Stimulated activated naive CD8-positive, alpha-beta T cell treated with anti-CD3 and anti-CD28 coated beads, Interleukin-15, amount 100 ng/mL, for 72 hours (primary cell): ENCODE results near the gene COL25A1.
A peak's percentile ranks its signal among the peaks of the same experiment; 100 is the strongest.
"Not testable (repeated sequence)": the region's sequence is repeated elsewhere in the genome, so short reads cannot be mapped to it uniquely, and the experiment has no call there.

ENCODE experiments used
- ATAC-seq: fragments of 150-1000 bp; cut with Tn5 transposase; 2 replicates; pipeline ENCODE4 v1.10.0; 2021; ENCODE audit warnings: mild to moderate bottlenecking, moderate library complexity
- DNase-seq, 2 donors: peaks; one replicate each; pipeline ENCODE4 v3.0.0; 2021 to 2022
- H3K27ac Mint-ChIP-seq, 2 donors: one replicate each; pipeline ENCODE4 v1.8.0; 2022; ENCODE audit warnings: mild to moderate bottlenecking in 2 of 2, mixed read lengths in 2 of 2, moderate library complexity in 2 of 2
- H3K27me3 Mint-ChIP-seq: one replicate; pipeline ENCODE4 v1.8.0; 2022; ENCODE audit warnings: mixed read lengths
- H3K4me1 Mint-ChIP-seq: one replicate; pipeline ENCODE4 v1.8.0; 2022; ENCODE audit warnings: mild to moderate bottlenecking, mixed read lengths
- H3K4me3 Mint-ChIP-seq, 2 donors: one replicate each; pipeline ENCODE4 v1.8.0; 2022; ENCODE audit warnings: mild to moderate bottlenecking in 2 of 2, mixed read lengths in 2 of 2, moderate library complexity in 1 of 2
- H3K9me3 Mint-ChIP-seq, 2 donors: one replicate each; pipeline ENCODE4 v1.8.0; 2022; ENCODE audit warnings: mixed read lengths in 2 of 2

COL25A1 gene

GRCh38 chr4:108950158-108950915 is 352.1 kb downstream of the COL25A1 start:
- no peaks in the 10 kb centered on the region for H3K9me3 Mint-ChIP-seq
- ATAC-seq = no peak
- no peaks in the 10 kb centered on the region for H3K27me3 Mint-ChIP-seq
- DNase-seq = no peak
- no peak overlapping the region for H3K27ac Mint-ChIP-seq
- H3K4me1 Mint-ChIP-seq = peaks cover 4% of the 10 kb centered on the region
- H3K4me3 Mint-ChIP-seq = no peak overlapping the region

- no peaks in the 10 kb centered on the region for H3K9me3 Mint-ChIP-seq
- no peak overlapping the region for H3K4me3 Mint-ChIP-seq
- peaks cover 4% of the 10 kb centered on the region for H3K4me1 Mint-ChIP-seq
- H3K27ac Mint-ChIP-seq = peak overlapping the region; percentile 65 to 89
- ATAC-seq (peak; percentile 23), DNase-seq (no peak)
- H3K27me3 Mint-ChIP-seq = no peaks in the 10 kb centered on the region
These were observed 354.9 kb downstream of the COL25A1 start for GRCh38 chr4:108947526-108947925.

GRCh38 chr4:108946237-108946636 is 356.2 kb downstream of the COL25A1 start:
- H3K27ac Mint-ChIP-seq = no peak overlapping the region
- no peak for DNase-seq
- peaks cover 4% of the 10 kb centered on the region for H3K4me1 Mint-ChIP-seq
- H3K27me3 Mint-ChIP-seq = no peaks in the 10 kb centered on the region
- no peaks in the 10 kb centered on the region for H3K9me3 Mint-ChIP-seq
- ATAC-seq = no peak
- H3K4me3 Mint-ChIP-seq = no peak overlapping the region

- ATAC-seq = no peak
- no peaks in the 10 kb centered on the region for H3K9me3 Mint-ChIP-seq
- no peaks in the 10 kb centered on the region for H3K27me3 Mint-ChIP-seq
- DNase-seq = no peak
- H3K4me3 Mint-ChIP-seq = no peak overlapping the region
- peaks cover 10% of the 10 kb centered on the region for H3K4me1 Mint-ChIP-seq
- H3K27ac Mint-ChIP-seq = no peak overlapping the region
These were observed 358.4 kb downstream of the COL25A1 start for GRCh38 chr4:108943976-108944591.

GRCh38 chr4:108943371-108943770 is 359.1 kb downstream of the COL25A1 start:
- no peaks in the 10 kb centered on the region for H3K27me3 Mint-ChIP-seq
- H3K4me3 Mint-ChIP-seq = no peak overlapping the region
- no peak for ATAC-seq
- no peaks in the 10 kb centered on the region for H3K9me3 Mint-ChIP-seq
- DNase-seq = no peak
- H3K4me1 Mint-ChIP-seq = peaks cover 10% of the 10 kb centered on the region
- H3K27ac Mint-ChIP-seq = no peak overlapping the region

- Mint-ChIP-seq H3K27ac (no peak overlapping the region), H3K4me1 (peaks cover 6% of the 10 kb centered on the region), H3K27me3 (no peaks in the 10 kb centered on the region), H3K9me3 (no peaks in the 10 kb centered on the region), H3K4me3 (no peak overlapping the region)
- ATAC-seq = no peak
- no peak for DNase-seq
These were observed 360.5 kb downstream of the COL25A1 start for GRCh38 chr4:108941904-108942430.

- Mint-ChIP-seq H3K27ac (no peak overlapping the region), H3K4me3 (no peak overlapping the region), H3K4me1 (peaks cover 6% of the 10 kb centered on the region), H3K27me3 (no peaks in the 10 kb centered on the region), H3K9me3 (no peaks in the 10 kb centered on the region)
- no peak for DNase-seq
- ATAC-seq = no peak
These were observed 361.8 kb downstream of the COL25A1 start for GRCh38 chr4:108940634-108941033.

GRCh38 chr4:108940149-108940548 is 362.3 kb downstream of the COL25A1 start:
- ATAC-seq = no peak
- H3K9me3 Mint-ChIP-seq = no peaks in the 10 kb centered on the region
- H3K27me3 Mint-ChIP-seq = no peaks in the 10 kb centered on the region
- H3K4me1 Mint-ChIP-seq = peaks cover 6% of the 10 kb centered on the region
- no peak overlapping the region for H3K27ac Mint-ChIP-seq
- DNase-seq = no peak
- no peak overlapping the region for H3K4me3 Mint-ChIP-seq

- Mint-ChIP-seq H3K9me3 (peaks cover 0 to 5% of the 10 kb centered on the region in 2 donors), H3K4me3 (no peak overlapping the region), H3K27ac (no peak overlapping the region), H3K27me3 (no peaks in the 10 kb centered on the region), H3K4me1 (peaks cover 6% of the 10 kb centered on the region)
- no peak for DNase-seq
- no peak for ATAC-seq
These were observed 365.4 kb downstream of the COL25A1 start for GRCh38 chr4:108937066-108937465.

- not testable (repeated sequence) for H3K9me3 Mint-ChIP-seq, H3K4me1 Mint-ChIP-seq, DNase-seq, H3K27ac Mint-ChIP-seq, H3K27me3 Mint-ChIP-seq, ATAC-seq, H3K4me3 Mint-ChIP-seq
These were observed 368.5 kb downstream of the COL25A1 start for GRCh38 chr4:108933925-108934324.

GRCh38 chr4:108933046-108933445 is 369.4 kb downstream of the COL25A1 start:
- DNase-seq (no peak), ATAC-seq (no peak)
- H3K4me1 Mint-ChIP-seq = peaks cover 5% of the 10 kb centered on the region
- H3K27me3 Mint-ChIP-seq = peaks cover 7% of the 10 kb centered on the region
- peaks cover 0 to 5% of the 10 kb centered on the region in 2 donors for H3K9me3 Mint-ChIP-seq
- no peak overlapping the region for H3K4me3 Mint-ChIP-seq
- H3K27ac Mint-ChIP-seq = no peak overlapping the region

- H3K9me3 Mint-ChIP-seq = peaks cover 0 to 5% of the 10 kb centered on the region in 2 donors
- H3K27ac Mint-ChIP-seq = no peak overlapping the region
- H3K27me3 Mint-ChIP-seq = peaks cover 7% of the 10 kb centered on the region
These were observed 370.5 kb downstream of the COL25A1 start for GRCh38 chr4:108931926-108932325.

GRCh38 chr4:108930186-108930585 is 372.3 kb downstream of the COL25A1 start:
- DNase-seq (no peak), ATAC-seq (no peak)
- peaks cover 7% of the 10 kb centered on the region for H3K27me3 Mint-ChIP-seq
- no peak overlapping the region for H3K27ac Mint-ChIP-seq
- H3K9me3 Mint-ChIP-seq = peaks cover 0 to 5% of the 10 kb centered on the region in 2 donors
- H3K4me3 Mint-ChIP-seq = no peak overlapping the region
- H3K4me1 Mint-ChIP-seq = peaks cover 5% of the 10 kb centered on the region

More at GRCh38 chr4:108931926-108932325, 370.5 kb downstream of the COL25A1 start:
- DNase-seq = no peak
- no peak for ATAC-seq
- Mint-ChIP-seq H3K4me3 (no peak overlapping the region), H3K4me1 (peaks cover 5% of the 10 kb centered on the region)

- ATAC-seq (no peak), DNase-seq (no peak)
- H3K4me1 Mint-ChIP-seq = peaks cover 5% of the 10 kb centered on the region
- no peak overlapping the region for H3K4me3 Mint-ChIP-seq
- H3K9me3 Mint-ChIP-seq = no peaks in the 10 kb centered on the region
- peaks cover 6% of the 10 kb centered on the region for H3K27me3 Mint-ChIP-seq
- H3K27ac Mint-ChIP-seq = no peak overlapping the region
These were observed 375.7 kb downstream of the COL25A1 start for GRCh38 chr4:108926781-108927180.

GRCh38 chr4:108926061-108926460 is 376.4 kb downstream of the COL25A1 start:
- Mint-ChIP-seq H3K4me3 (no peak overlapping the region), H3K9me3 (no peaks in the 10 kb centered on the region), H3K27me3 (no peaks in the 10 kb centered on the region), H3K27ac (no peak overlapping the region), H3K4me1 (no peaks in the 10 kb centered on the region)
- no peak for ATAC-seq
- DNase-seq = no peak

GRCh38 chr4:108922191-108922590 is 380.3 kb downstream of the COL25A1 start:
- no peak for DNase-seq
- Mint-ChIP-seq H3K9me3 (no peaks in the 10 kb centered on the region), H3K4me1 (no peaks in the 10 kb centered on the region), H3K27me3 (peaks cover 3% of the 10 kb centered on the region), H3K27ac (no peak overlapping the region), H3K4me3 (no peak overlapping the region)
- no peak for ATAC-seq
